Measurements from ENCODE around the gene TRH.
"Not testable (repeated sequence)": the region's sequence is repeated elsewhere in the genome, so short reads cannot be mapped to it uniquely, and the experiment has no call there.

The TRH gene

GRCh38 chr3:129962600-129962999 is 11.9 kb upstream of the TRH start:
- DNase-seq (ENCODE audit: low read depth in 1 of 2, low spot score in 1 of 2), result no peak

- DNase-seq (ENCODE audit: low read depth in 1 of 2, low spot score in 1 of 2), result no peak
Measured at GRCh38 chr3:129965937-129966336, 8.6 kb upstream of the TRH start.

- DNase-seq (ENCODE audit: low read depth in 1 of 2, low spot score in 1 of 2), result no peak
Measured at GRCh38 chr3:129966876-129967275, 7.6 kb upstream of the TRH start.

GRCh38 chr3:129967761-129968160 is 6.8 kb upstream of the TRH start:
- DNase-seq (ENCODE audit: low read depth in 1 of 2, low spot score in 1 of 2), result no peak

- no peak for DNase-seq (ENCODE audit: low read depth in 1 of 2, low spot score in 1 of 2)
Measured at GRCh38 chr3:129971351-129972052, 3.0 kb upstream of the TRH start.

- DNase-seq (ENCODE audit: low read depth in 1 of 2, low spot score in 1 of 2), result no peak
Measured at GRCh38 chr3:129972301-129972700, 2.2 kb upstream of the TRH start.

GRCh38 chr3:129973853-129974563 is 512 bp upstream of the TRH start:
- DNase-seq (ENCODE audit: low read depth in 1 of 2, low spot score in 1 of 2), result no peak

GRCh38 chr3:129974833-129975704 is 549 bp downstream of the TRH start:
- no peak for DNase-seq (ENCODE audit: low read depth in 1 of 2, low spot score in 1 of 2)

GRCh38 chr3:129975705-129976048 is 1.2 kb downstream of the TRH start:
- no peak for DNase-seq (ENCODE audit: low read depth in 1 of 2, low spot score in 1 of 2)

GRCh38 chr3:129976286-129976685 is 1.8 kb downstream of the TRH start:
- DNase-seq (ENCODE audit: low read depth in 1 of 2, low spot score in 1 of 2), result no peak

GRCh38 chr3:129978123-129978522 is 3.6 kb downstream of the TRH start:
- no peak for DNase-seq (ENCODE audit: low read depth in 1 of 2, low spot score in 1 of 2)

- DNase-seq (ENCODE audit: low read depth in 1 of 2, low spot score in 1 of 2), result no peak
Measured at GRCh38 chr3:129979905-129980304, 5.4 kb downstream of the TRH start.

GRCh38 chr3:129983561-129983960 is 9.0 kb downstream of the TRH start:
- no peak for DNase-seq (ENCODE audit: low read depth in 1 of 2, low spot score in 1 of 2)

GRCh38 chr3:129984125-129984524 is 9.6 kb downstream of the TRH start:
- DNase-seq (ENCODE audit: low read depth in 1 of 2, low spot score in 1 of 2), result no peak

GRCh38 chr3:129985113-129985512 is 10.6 kb downstream of the TRH start:
- no peak for DNase-seq (ENCODE audit: low read depth in 1 of 2, low spot score in 1 of 2)

GRCh38 chr3:129988429-129988828 is 13.9 kb downstream of the TRH start:
- DNase-seq (ENCODE audit: low read depth in 1 of 2, low spot score in 1 of 2), result no peak

- DNase-seq (ENCODE audit: low read depth in 1 of 2, low spot score in 1 of 2), result no peak
Measured at GRCh38 chr3:129989414-129989813, 14.9 kb downstream of the TRH start.

GRCh38 chr3:129992781-129993180 is 18.3 kb downstream of the TRH start:
- no peak for DNase-seq (ENCODE audit: low read depth in 1 of 2, low spot score in 1 of 2)

- DNase-seq (ENCODE audit: low read depth in 1 of 2, low spot score in 1 of 2), result no peak
Measured at GRCh38 chr3:129994883-129995559, 20.5 kb downstream of the TRH start.

- no peak for DNase-seq (ENCODE audit: low read depth in 1 of 2, low spot score in 1 of 2)
Measured at GRCh38 chr3:129996073-129996472, 21.6 kb downstream of the TRH start.

GRCh38 chr3:129999176-129999575 is 24.7 kb downstream of the TRH start:
- not testable (repeated sequence) for DNase-seq (ENCODE audit: low read depth in 1 of 2, low spot score in 1 of 2)

Measured in stimulated activated CD4-positive, alpha-beta T cell treated with anti-CD3 and anti-CD28 coated beads, Interleukin-15, amount 100 ng/mL, for 1 hour (primary cell).